AG20443 (cell line): Measurements from ENCODE around the gene PFDN1.

Experiments used
- DNase-seq: peaks from one replicate; pipeline ENCODE4 v3.0.0; 2012; ENCODE audit warnings: low spot score, mixed read lengths

PFDN1 gene

GRCh38 chr5:140295414-140295813 is 7.5 kb downstream of the PFDN1 start:
- peak; percentile 28 for DNase-seq

- DNase-seq: no peak
Measured at GRCh38 chr5:140294753-140295152, 8.1 kb downstream of the PFDN1 start.

- no peak for DNase-seq
Measured at GRCh38 chr5:140293849-140294100, 9.1 kb downstream of the PFDN1 start.

GRCh38 chr5:140293091-140293848 is 9.6 kb downstream of the PFDN1 start:
- no peak for DNase-seq

- no peak for DNase-seq
Measured at GRCh38 chr5:140292212-140293036, 10.5 kb downstream of the PFDN1 start.

- no peak for DNase-seq
Measured at GRCh38 chr5:140287801-140288521, 14.9 kb downstream of the PFDN1 start.

- DNase-seq: no peak
Measured at GRCh38 chr5:140286424-140286823, 16.5 kb downstream of the PFDN1 start.

- no peak for DNase-seq
Measured at GRCh38 chr5:140284013-140284412, 18.9 kb downstream of the PFDN1 start.

- no peak for DNase-seq
Measured at GRCh38 chr5:140282266-140282665, 20.6 kb downstream of the PFDN1 start.

- DNase-seq: no peak
Measured at GRCh38 chr5:140275837-140276236, 27.1 kb downstream of the PFDN1 start.

- DNase-seq: peak; percentile 34
Measured at GRCh38 chr5:140273401-140273877, 29.5 kb downstream of the PFDN1 start.

GRCh38 chr5:140270008-140270407 is 32.9 kb downstream of the PFDN1 start:
- no peak for DNase-seq

- no peak for DNase-seq
Measured at GRCh38 chr5:140267559-140268018, 35.3 kb downstream of the PFDN1 start.

- no peak for DNase-seq
Measured at GRCh38 chr5:140267201-140267540, 35.7 kb downstream of the PFDN1 start.

- DNase-seq: no peak
Measured at GRCh38 chr5:140266471-140267200, 36.3 kb downstream of the PFDN1 start.

- no peak for DNase-seq
Measured at GRCh38 chr5:140265845-140266244, 37.1 kb downstream of the PFDN1 start.

- no peak for DNase-seq
Measured at GRCh38 chr5:140262839-140263238, 40.1 kb downstream of the PFDN1 start.

GRCh38 chr5:140262221-140262620 is 40.7 kb downstream of the PFDN1 start:
- DNase-seq: no peak

GRCh38 chr5:140261403-140262171 is 41.3 kb downstream of the PFDN1 start:
- peak; percentile 93 for DNase-seq

GRCh38 chr5:140260089-140260656 is 42.7 kb downstream of the PFDN1 start:
- no peak for DNase-seq

GRCh38 chr5:140259500-140259899 is 43.4 kb downstream of the PFDN1 start:
- DNase-seq: no peak
